ENCODE data around the gene ARL6IP5.
A peak's percentile ranks its signal among the peaks of the same experiment; 100 is the strongest.

The ARL6IP5 gene

GRCh38 chr3:69085168-69085832 is 563 bp downstream of the ARL6IP5 start:
- FAIRE-seq (no peak), DNase-seq (ENCODE audit: insufficient read length, low spot score) (no peak)

- FAIRE-seq = peak; percentile 85
- DNase-seq (ENCODE audit: insufficient read length, low spot score) = no peak
Observed at GRCh38 chr3:69085833-69086722, 1.3 kb downstream of the ARL6IP5 start.

- DNase-seq (ENCODE audit: insufficient read length, low spot score) (no peak), FAIRE-seq (peak; percentile 45)
Observed at GRCh38 chr3:69087030-69087791, 2.5 kb downstream of the ARL6IP5 start.

GRCh38 chr3:69088063-69088462 is 3.3 kb downstream of the ARL6IP5 start:
- peak; percentile 93 for FAIRE-seq
- DNase-seq (ENCODE audit: insufficient read length, low spot score) = no peak

- DNase-seq (ENCODE audit: insufficient read length, low spot score) = no peak
- FAIRE-seq = no peak
Observed at GRCh38 chr3:69090021-69090420, 5.3 kb downstream of the ARL6IP5 start.

- peak; percentile 55 for FAIRE-seq
- DNase-seq (ENCODE audit: insufficient read length, low spot score) = no peak
Observed at GRCh38 chr3:69091389-69092029, 6.8 kb downstream of the ARL6IP5 start.

GRCh38 chr3:69092030-69092516 is 7.3 kb downstream of the ARL6IP5 start:
- peak; percentile 96 for FAIRE-seq
- DNase-seq (ENCODE audit: insufficient read length, low spot score) = no peak

GRCh38 chr3:69094467-69095205 is 9.9 kb downstream of the ARL6IP5 start:
- FAIRE-seq (peak; percentile 59), DNase-seq (ENCODE audit: insufficient read length, low spot score) (no peak)

GRCh38 chr3:69095636-69096035 is 10.9 kb downstream of the ARL6IP5 start:
- DNase-seq (ENCODE audit: insufficient read length, low spot score) = no peak
- FAIRE-seq = peak; percentile 72

GRCh38 chr3:69096299-69096698 is 11.6 kb downstream of the ARL6IP5 start:
- DNase-seq (ENCODE audit: insufficient read length, low spot score) = no peak
- no peak for FAIRE-seq

- no peak for FAIRE-seq
Observed at GRCh38 chr3:69097407-69098086, 12.8 kb downstream of the ARL6IP5 start.

GRCh38 chr3:69099576-69099975 is 14.8 kb downstream of the ARL6IP5 start:
- FAIRE-seq (no peak), DNase-seq (ENCODE audit: insufficient read length, low spot score) (no peak)

More at GRCh38 chr3:69097407-69098086, 12.8 kb downstream of the ARL6IP5 start:
- no peak for DNase-seq (ENCODE audit: insufficient read length, low spot score)

GRCh38 chr3:69102384-69102783 is 17.6 kb downstream of the ARL6IP5 start:
- FAIRE-seq = no peak

GRCh38 chr3:69103123-69103522 is 18.4 kb downstream of the ARL6IP5 start:
- DNase-seq (ENCODE audit: insufficient read length, low spot score) = no peak
- no peak for FAIRE-seq

More at GRCh38 chr3:69102384-69102783, 17.6 kb downstream of the ARL6IP5 start:
- DNase-seq (ENCODE audit: insufficient read length, low spot score) = no peak

GRCh38 chr3:69104586-69104985 is 19.8 kb downstream of the ARL6IP5 start:
- FAIRE-seq (no peak), DNase-seq (ENCODE audit: insufficient read length, low spot score) (no peak)

GRCh38 chr3:69105320-69105719 is 20.6 kb downstream of the ARL6IP5 start:
- no peak for DNase-seq (ENCODE audit: insufficient read length, low spot score)
- FAIRE-seq = no peak

GRCh38 chr3:69107841-69108240 is 23.1 kb downstream of the ARL6IP5 start:
- DNase-seq (ENCODE audit: insufficient read length, low spot score) = no peak
- FAIRE-seq = no peak

- no peak for FAIRE-seq
- no peak for DNase-seq (ENCODE audit: insufficient read length, low spot score)
Observed at GRCh38 chr3:69108811-69109210, 24.1 kb downstream of the ARL6IP5 start.

- FAIRE-seq (no peak), DNase-seq (ENCODE audit: insufficient read length, low spot score) (no peak)
Observed at GRCh38 chr3:69110941-69111546, 26.3 kb downstream of the ARL6IP5 start.
